HEK293 (cell line): Measurements from ENCODE around the gene SLC22A16.

ENCODE experiments used
- CTCF ChIA-PET: fragments of 350-600 bp; formaldehyde crosslinking; extraction: SDS; loops from one replicate; lab custom pipeline; 2021; ENCODE audit warnings: antibody characterized with exemption; lab: Yijun Ruan, JAX
- POLR2A ChIA-PET: fragments of 300-600 bp; formaldehyde crosslinking; extraction: SDS; loops from one replicate; lab custom pipeline; 2020; ENCODE audit warnings: antibody characterized with exemption, inconsistent platforms; lab: Yijun Ruan, JAX
- H3K27ac ChIP-seq: fragments of 200-500 bp; sonication (Bioruptor generic); 2 replicates; pipeline ENCODE4 v1.5.1; 2014; ENCODE audit warnings: low read depth, low read length, control low read depth, inconsistent platforms; ENCODE audit errors: extremely low read depth
- H3K36me3 ChIP-seq, 2 experiments: fragments of 200-500 bp in 1 of 2; sonication (Bioruptor generic) in 1 of 2; 1 replicate in 1 of 2; 2 replicates in 1 of 2; pipeline ENCODE4 v1.5.1; 2014 to 2017; ENCODE audit warnings: inconsistent platforms in 2 of 2, low read length in 2 of 2; ENCODE audit not compliant: control insufficient read depth in 2 of 2, insufficient read depth in 1 of 2
- H3K4me1 ChIP-seq: fragments of 200-500 bp; sonication (Bioruptor generic); 2 replicates; pipeline ENCODE4 v1.5.1; 2014; ENCODE audit warnings: mild to moderate bottlenecking, low read length, inconsistent platforms; ENCODE audit not compliant: control insufficient read depth, insufficient read depth
- H3K4me3 ChIP-seq: 2 replicates; pipeline ENCODE4 v1.5.1; 2011; ENCODE audit warnings: low read depth, mild to moderate bottlenecking, control low read depth, low read length, moderate library complexity
- H3K9me3 ChIP-seq: fragments of 200-500 bp; sonication (Bioruptor generic); 2 replicates; pipeline ENCODE4 v1.5.1; 2014; ENCODE audit warnings: low read depth, low read length, inconsistent platforms; ENCODE audit not compliant: control insufficient read depth, insufficient read depth
- FEZF1 ChIP-seq: fragments of 450-650 bp; formaldehyde crosslinking; IDR thresholded peaks from 2 replicates; pipeline ENCODE4 v1.5.1; 2016; ENCODE audit warnings: missing biosample characterization, missing genetic modification characterization
- KLF7 ChIP-seq: fragments of 450-650 bp; formaldehyde crosslinking; IDR thresholded peaks from 2 replicates; pipeline ENCODE4 v1.5.1; 2016; ENCODE audit warnings: missing biosample characterization, missing genetic modification characterization, borderline replicate concordance
- KLF8 ChIP-seq: fragments of 450-650 bp; formaldehyde crosslinking; IDR thresholded peaks from 2 replicates; pipeline ENCODE4 v1.5.1; 2016; ENCODE audit warnings: missing biosample characterization, missing genetic modification characterization
- ZBTB21 ChIP-seq: fragments of 450-650 bp; formaldehyde crosslinking; IDR thresholded peaks from 2 replicates; pipeline ENCODE4 v1.5.1; 2017; ENCODE audit warnings: missing biosample characterization, missing genetic modification characterization
- ZFP69B ChIP-seq: fragments of 450-650 bp; formaldehyde crosslinking; IDR thresholded peaks from 2 replicates; pipeline ENCODE4 v1.5.1; 2016; ENCODE audit warnings: missing biosample characterization, missing genetic modification characterization
- ZNF146 ChIP-seq: fragments of 450-650 bp; formaldehyde crosslinking; IDR thresholded peaks from 2 replicates; pipeline ENCODE4 v1.5.1; 2016; ENCODE audit warnings: missing biosample characterization, missing genetic modification characterization
- ZNF16 ChIP-seq: fragments of 450-650 bp; formaldehyde crosslinking; IDR thresholded peaks from 2 replicates; pipeline ENCODE4 v1.5.1; 2016; ENCODE audit warnings: low read depth, missing biosample characterization, missing genetic modification characterization
- ZNF184 ChIP-seq: fragments of 450-650 bp; IDR thresholded peaks from 2 replicates; pipeline ENCODE4 v1.5.1; 2018; ENCODE audit warnings: missing biosample characterization, mild to moderate bottlenecking, missing genetic modification characterization
- ZNF211 ChIP-seq: fragments of 450-650 bp; formaldehyde crosslinking; IDR thresholded peaks from 2 replicates; pipeline ENCODE4 v1.5.1; 2016; ENCODE audit warnings: low read depth, missing biosample characterization, missing genetic modification characterization
- ZNF23 ChIP-seq: fragments of 450-650 bp; formaldehyde crosslinking; IDR thresholded peaks from 2 replicates; pipeline ENCODE4 v1.5.1; 2016; ENCODE audit warnings: missing biosample characterization, missing genetic modification characterization, borderline replicate concordance
- ZNF350 ChIP-seq: fragments of 450-650 bp; formaldehyde crosslinking; IDR thresholded peaks from 2 replicates; pipeline ENCODE4 v1.5.0; 2017; ENCODE audit warnings: missing biosample characterization, mild to moderate bottlenecking, missing genetic modification characterization
- ZNF664 ChIP-seq: fragments of 450-650 bp; formaldehyde crosslinking; IDR thresholded peaks from 2 replicates; pipeline ENCODE4 v1.5.1; 2016; ENCODE audit warnings: missing biosample characterization, missing genetic modification characterization
- ZNF777 ChIP-seq: fragments of 450-650 bp; formaldehyde crosslinking; IDR thresholded peaks from 2 replicates; pipeline ENCODE4 v1.5.1; 2017; ENCODE audit warnings: missing biosample characterization, missing genetic modification characterization, borderline replicate concordance
- ZSCAN16 ChIP-seq: fragments of 450-650 bp; formaldehyde crosslinking; IDR thresholded peaks from 2 replicates; pipeline ENCODE4 v1.5.1; 2016; ENCODE audit warnings: missing biosample characterization, missing genetic modification characterization
- ZSCAN30 ChIP-seq: fragments of 450-650 bp; IDR thresholded peaks from 2 replicates; pipeline ENCODE4 v1.5.1; 2018; ENCODE audit warnings: missing biosample characterization, mild to moderate bottlenecking, missing genetic modification characterization, moderate library complexity
- TF ChIP-seq, protein P1 (sequence below): fragments of 450-650 bp; formaldehyde crosslinking; IDR thresholded peaks from 2 replicates; pipeline ENCODE4 v1.5.1; 2016; ENCODE audit warnings: missing biosample characterization, missing genetic modification characterization
- TF ChIP-seq, protein P2 (sequence below): fragments of 450-650 bp; formaldehyde crosslinking; IDR thresholded peaks from 2 replicates; pipeline ENCODE4 v1.5.1; 2016; ENCODE audit warnings: missing biosample characterization, missing genetic modification characterization
- TF ChIP-seq, protein P3 (sequence below): fragments of 450-650 bp; formaldehyde crosslinking; IDR thresholded peaks from 2 replicates; pipeline ENCODE4 v1.5.1; 2016; ENCODE audit warnings: missing biosample characterization, missing genetic modification characterization
- TF ChIP-seq, protein P4 (sequence below): fragments of 450-650 bp; formaldehyde crosslinking; IDR thresholded peaks from 2 replicates; pipeline ENCODE4 v1.5.1; 2016; ENCODE audit warnings: missing biosample characterization, missing genetic modification characterization
- TF ChIP-seq, protein P5 (sequence below): fragments of 450-650 bp; formaldehyde crosslinking; IDR thresholded peaks from 2 replicates; pipeline ENCODE4 v1.5.1; 2016; ENCODE audit warnings: missing biosample characterization, missing genetic modification characterization

The SLC22A16 gene

DNA sequence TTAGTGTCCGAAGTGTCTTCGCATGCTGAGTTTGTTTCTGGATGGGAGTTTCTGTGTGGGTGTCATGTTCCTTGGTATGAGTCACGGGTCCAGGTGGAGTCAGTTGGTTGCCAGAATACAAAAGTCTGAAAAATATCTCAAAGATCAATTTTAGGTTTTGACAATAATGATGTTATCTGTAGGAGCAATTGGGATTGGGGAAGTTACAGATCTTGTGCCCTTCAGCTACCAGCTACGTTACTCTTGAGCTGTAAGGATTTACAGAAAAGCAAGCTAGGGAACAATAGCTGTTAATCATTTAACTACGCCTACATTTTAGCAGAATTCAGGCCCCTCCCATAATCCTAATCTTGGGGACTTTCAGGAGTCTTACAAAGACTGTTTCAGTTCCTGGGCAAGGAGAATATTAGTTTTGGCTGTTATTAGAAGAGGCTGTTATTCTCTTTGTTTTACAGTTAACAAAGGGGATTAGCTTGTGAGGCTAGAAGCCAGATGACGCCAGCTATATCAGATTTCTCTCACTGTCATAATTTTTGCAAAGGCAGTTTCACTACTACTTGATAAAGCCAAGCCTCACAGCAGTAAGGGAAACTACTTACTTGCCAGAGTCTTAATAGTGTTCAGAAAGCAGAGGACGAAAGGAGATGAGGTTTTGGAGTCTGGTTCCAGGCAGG lies 15.4 kb upstream of the SLC22A16 start (continued):
- TF ChIP-seq, protein P1, sequence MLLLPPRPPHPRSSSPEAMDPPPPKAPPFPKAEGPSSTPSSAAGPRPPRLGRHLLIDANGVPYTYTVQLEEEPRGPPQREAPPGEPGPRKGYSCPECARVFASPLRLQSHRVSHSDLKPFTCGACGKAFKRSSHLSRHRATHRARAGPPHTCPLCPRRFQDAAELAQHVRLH = no peak
- 0 out of 2 replicates have a peak, but pooled peaks have one; percentile 16 for TF ChIP-seq ZBTB21 (tag by site-specific recombination)
- TF ChIP-seq KLF7 (tag by site-specific recombination) = no peak
- TF ChIP-seq ZSCAN30 (tag by site-specific recombination) = no peak
- TF ChIP-seq ZNF350 = peak; percentile 72
- no peak for TF ChIP-seq ZNF146 (tag by site-specific recombination)
- TF ChIP-seq ZNF664 (tag by site-specific recombination) = no peak
- no peak for TF ChIP-seq ZNF211 (tag by site-specific recombination)
- no peak for TF ChIP-seq ZNF184 (tag by site-specific recombination)
- TF ChIP-seq, protein P2, sequence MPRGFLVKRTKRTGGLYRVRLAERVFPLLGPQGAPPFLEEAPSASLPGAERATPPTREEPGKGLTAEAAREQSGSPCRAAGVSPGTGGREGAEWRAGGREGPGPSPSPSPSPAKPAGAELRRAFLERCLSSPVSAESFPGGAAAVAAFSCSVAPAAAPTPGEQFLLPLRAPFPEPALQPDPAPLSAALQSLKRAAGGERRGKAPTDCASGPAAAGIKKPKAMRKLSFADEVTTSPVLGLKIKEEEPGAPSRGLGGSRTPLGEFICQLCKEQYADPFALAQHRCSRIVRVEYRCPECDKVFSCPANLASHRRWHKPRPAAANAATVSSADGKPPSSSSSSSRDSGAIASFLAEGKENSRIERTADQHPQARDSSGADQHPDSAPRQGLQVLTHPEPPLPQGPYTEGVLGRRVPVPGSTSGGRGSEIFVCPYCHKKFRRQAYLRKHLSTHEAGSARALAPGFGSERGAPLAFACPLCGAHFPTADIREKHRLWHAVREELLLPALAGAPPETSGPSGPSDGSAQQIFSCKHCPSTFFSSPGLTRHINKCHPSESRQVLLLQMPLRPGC (tag by site-specific recombination) = no peak
- TF ChIP-seq, protein P3, sequence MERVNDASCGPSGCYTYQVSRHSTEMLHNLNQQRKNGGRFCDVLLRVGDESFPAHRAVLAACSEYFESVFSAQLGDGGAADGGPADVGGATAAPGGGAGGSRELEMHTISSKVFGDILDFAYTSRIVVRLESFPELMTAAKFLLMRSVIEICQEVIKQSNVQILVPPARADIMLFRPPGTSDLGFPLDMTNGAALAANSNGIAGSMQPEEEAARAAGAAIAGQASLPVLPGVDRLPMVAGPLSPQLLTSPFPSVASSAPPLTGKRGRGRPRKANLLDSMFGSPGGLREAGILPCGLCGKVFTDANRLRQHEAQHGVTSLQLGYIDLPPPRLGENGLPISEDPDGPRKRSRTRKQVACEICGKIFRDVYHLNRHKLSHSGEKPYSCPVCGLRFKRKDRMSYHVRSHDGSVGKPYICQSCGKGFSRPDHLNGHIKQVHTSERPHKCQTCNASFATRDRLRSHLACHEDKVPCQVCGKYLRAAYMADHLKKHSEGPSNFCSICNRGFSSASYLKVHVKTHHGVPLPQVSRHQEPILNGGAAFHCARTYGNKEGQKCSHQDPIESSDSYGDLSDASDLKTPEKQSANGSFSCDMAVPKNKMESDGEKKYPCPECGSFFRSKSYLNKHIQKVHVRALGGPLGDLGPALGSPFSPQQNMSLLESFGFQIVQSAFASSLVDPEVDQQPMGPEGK (tag by site-specific recombination) = no peak
- no peak for TF ChIP-seq ZNF16 (tag by site-specific recombination)
- TF ChIP-seq KLF8 = no peak; the same call in 1 of the 2 replicates
- no peak for TF ChIP-seq ZSCAN16 (tag by site-specific recombination)
- no peak for TF ChIP-seq ZNF777 (tag by site-specific recombination)
- TF ChIP-seq ZNF23 (tag by site-specific recombination) = no peak

DNA sequence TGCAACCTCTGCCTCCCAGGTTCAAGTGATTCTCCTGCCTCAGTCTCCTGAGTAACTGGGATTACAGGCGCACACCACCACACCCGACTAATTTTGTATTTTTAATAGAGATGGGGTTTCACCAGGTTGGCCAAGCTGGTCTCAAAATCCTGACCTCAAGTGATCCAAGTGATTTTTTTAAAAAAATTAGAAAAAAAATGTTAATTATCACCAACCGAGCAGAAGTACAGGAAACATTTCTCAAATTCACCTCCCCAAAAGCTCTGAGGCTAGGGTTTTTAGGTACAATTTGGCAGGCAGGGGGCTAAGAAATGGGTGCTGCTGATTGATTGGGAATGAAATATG lies 14.9 kb upstream of the SLC22A16 start:
- ChIA-PET CTCF (interaction anchor here (1.0 kb wide), 1 partner anchor 36 kb away, joined by 4 read pairs; no protein-coding TSS in a partner anchor), POLR2A (no interaction called here)
- TF ChIP-seq, protein P4, sequence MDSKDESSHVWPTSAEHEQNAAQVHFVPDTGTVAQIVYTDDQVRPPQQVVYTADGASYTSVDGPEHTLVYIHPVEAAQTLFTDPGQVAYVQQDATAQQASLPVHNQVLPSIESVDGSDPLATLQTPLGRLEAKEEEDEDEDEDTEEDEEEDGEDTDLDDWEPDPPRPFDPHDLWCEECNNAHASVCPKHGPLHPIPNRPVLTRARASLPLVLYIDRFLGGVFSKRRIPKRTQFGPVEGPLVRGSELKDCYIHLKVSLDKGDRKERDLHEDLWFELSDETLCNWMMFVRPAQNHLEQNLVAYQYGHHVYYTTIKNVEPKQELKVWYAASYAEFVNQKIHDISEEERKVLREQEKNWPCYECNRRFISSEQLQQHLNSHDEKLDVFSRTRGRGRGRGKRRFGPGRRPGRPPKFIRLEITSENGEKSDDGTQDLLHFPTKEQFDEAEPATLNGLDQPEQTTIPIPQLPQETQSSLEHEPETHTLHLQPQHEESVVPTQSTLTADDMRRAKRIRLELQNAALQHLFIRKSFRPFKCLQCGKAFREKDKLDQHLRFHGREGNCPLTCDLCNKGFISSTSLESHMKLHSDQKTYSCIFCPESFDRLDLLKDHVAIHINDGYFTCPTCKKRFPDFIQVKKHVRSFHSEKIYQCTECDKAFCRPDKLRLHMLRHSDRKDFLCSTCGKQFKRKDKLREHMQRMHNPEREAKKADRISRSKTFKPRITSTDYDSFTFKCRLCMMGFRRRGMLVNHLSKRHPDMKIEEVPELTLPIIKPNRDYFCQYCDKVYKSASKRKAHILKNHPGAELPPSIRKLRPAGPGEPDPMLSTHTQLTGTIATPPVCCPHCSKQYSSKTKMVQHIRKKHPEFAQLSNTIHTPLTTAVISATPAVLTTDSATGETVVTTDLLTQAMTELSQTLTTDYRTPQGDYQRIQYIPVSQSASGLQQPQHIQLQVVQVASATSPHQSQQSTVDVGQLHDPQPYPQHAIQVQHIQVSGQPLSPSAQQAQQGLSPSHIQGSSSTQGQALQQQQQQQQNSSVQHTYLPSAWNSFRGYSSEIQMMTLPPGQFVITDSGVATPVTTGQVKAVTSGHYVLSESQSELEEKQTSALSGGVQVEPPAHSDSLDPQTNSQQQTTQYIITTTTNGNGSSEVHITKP (tag by site-specific recombination) = 0 out of 2 replicates have a peak, but pooled peaks have one; percentile 13
- TF ChIP-seq FEZF1 (tag by site-specific recombination) = 0 out of 2 replicates have a peak, but pooled peaks have one; percentile 5
- TF ChIP-seq, protein P5, sequence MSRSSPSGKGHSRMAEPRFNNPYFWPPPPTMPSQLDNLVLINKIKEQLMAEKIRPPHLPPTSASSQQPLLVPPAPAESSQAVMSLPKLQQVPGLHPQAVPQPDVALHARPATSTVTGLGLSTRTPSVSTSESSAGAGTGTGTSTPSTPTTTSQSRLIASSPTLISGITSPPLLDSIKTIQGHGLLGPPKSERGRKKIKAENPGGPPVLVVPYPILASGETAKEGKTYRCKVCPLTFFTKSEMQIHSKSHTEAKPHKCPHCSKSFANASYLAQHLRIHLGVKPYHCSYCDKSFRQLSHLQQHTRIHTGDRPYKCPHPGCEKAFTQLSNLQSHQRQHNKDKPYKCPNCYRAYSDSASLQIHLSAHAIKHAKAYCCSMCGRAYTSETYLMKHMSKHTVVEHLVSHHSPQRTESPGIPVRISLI (tag by site-specific recombination) = peak; percentile 98
- no peak for TF ChIP-seq ZFP69B (tag by site-specific recombination)
- no peaks in the 10 kb centered on the region for H3K9me3 ChIP-seq
- H3K4me1 ChIP-seq = peaks cover 10% of the 10 kb centered on the region; the same call in 1 of the 2 replicates
- H3K4me3 ChIP-seq = no peak overlapping the region
- H3K36me3 ChIP-seq = no peaks in the 10 kb centered on the region
- H3K27ac ChIP-seq = no peak overlapping the region
